Stimulated activated CD4-positive, alpha-beta T cell treated with anti-CD3 and anti-CD28 coated beads, Interleukin-1b, Interleukin-23, amount 100 ng/mL, for 48 hours (primary cell): ENCODE results near the gene TM4SF18.
"Not testable (repeated sequence)": the region's sequence is repeated elsewhere in the genome, so short reads cannot be mapped to it uniquely, and the experiment has no call there.

Experiments
- DNase-seq: peaks from one replicate; pipeline ENCODE4 v3.0.0-alpha.2; 2020

Gene TM4SF18

DNA sequence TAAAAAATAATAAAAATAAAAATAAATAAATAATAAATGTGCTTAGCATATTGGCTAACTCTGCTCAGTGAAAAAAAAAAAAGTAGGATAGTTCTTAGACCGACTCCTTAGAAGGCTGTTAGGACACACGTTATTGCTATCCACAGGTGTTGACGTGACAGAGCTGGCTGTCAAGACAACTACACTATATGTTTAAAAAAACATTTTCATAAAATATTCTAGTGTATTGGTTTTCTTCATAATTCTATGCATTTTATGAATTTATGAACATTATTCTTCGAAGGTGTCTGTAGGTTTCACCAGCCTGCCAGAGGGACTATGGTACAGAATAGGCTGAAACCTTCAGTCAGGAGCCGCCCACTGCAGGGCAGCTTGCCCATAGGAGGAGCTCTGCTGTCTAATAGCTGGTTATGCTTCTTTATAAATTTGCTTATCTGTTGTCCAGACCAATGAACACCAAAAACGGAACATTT lies 34.8 kb upstream of the TM4SF18 start:
- no peak for DNase-seq

GRCh38 chr3:149366941-149367840 lies 33.8 kb upstream of the TM4SF18 start:
- DNase-seq, result peak; percentile 33

DNA sequence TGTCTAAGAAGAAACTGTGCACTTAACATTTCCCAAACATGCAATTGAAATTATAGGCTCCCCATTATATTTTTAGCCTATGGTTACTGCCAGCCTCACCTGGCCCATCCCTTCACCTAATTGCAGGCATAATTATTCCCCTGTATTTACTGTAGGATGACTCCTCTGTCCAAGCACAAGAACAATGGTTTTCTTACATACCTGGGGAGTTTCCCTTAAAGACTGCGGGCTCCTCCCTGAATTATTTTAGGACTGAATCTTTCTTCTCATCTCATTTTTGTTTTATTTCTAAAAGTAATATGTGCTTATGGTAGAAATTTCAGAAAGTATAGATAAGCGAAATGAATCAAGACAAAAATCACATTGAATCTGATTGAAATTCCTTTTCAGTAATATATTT lies 32.6 kb upstream of the TM4SF18 start:
- no peak for DNase-seq

DNA sequence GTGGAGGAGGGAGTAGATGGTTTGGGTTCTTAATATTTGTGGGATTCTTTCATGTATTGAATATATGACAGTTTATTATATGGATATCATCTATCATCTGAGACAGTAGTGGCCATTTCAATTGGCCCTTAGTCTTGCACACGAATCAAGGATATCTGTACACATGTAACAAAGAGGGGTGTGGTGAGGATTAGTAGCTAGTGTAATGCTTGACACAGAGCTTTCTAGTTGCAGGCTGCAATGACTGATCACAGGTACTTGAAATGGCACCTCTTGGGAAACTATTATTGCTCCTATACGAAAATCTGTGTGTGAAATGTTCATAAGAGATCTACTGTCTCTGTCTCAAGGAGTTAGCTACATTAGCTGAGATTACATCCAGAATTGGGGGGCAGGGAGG lies 31.2 kb upstream of the TM4SF18 start:
- DNase-seq, result no peak

- no peak for DNase-seq
Observed at GRCh38 chr3:149363053-149363452, 29.6 kb upstream of the TM4SF18 start.

GRCh38 chr3:149362366-149362765 lies 28.9 kb upstream of the TM4SF18 start:
- DNase-seq, result no peak

GRCh38 chr3:149356630-149357029 lies 23.2 kb upstream of the TM4SF18 start:
- no peak for DNase-seq

DNA sequence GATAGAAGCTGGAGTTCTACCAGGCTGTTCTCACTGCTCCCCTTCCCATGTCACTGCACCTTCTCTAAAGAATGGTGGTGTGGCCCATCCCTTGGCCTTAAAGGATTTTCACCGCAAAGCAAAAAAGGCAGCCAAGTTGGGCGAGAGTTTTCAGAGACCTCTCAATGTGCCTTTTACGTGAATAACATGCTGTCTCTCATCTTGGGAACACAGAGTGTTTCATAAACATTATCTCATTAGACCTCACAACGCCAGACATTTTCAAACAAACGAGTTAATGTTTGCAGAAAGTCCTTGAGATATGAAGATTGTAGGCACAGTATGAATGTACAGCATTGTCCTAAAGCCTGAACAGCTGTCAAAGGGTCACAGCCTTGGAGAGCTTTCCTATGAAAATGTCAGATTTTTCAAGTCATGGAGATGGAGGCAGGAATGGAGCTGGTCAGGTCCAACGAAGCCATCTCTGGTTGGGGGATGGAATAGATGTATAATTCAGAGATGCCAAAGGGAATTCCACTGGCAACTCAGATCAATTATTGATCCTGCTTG lies 22.7 kb upstream of the TM4SF18 start:
- no peak for DNase-seq

DNA sequence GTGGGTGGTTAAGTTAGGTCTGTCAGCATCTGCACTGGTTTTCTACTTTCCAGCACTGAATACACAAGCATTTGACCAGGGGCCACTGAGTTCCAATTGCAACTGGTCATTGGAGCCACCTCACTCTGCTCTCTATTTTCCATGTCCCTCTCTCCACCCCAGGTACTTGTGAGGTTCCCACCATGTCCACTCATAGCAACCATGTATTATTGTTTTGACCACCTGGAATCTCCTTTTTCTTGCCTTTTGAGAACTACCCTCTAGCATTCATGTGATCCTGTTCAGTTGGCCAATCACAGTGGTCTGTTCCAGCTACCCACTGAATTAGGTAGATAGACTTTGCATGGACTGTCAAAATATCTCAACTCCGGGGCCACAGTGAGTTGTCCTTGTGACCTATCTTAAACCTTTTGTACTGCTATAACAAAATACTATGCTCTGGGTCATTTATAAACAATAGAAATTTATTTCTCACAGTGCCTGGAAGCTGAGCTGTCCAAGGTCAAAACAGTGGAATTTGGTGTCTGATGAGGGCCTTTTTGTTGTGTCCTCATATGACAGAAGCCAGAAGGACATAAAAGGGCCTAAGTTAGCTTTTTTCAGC lies 20.2 kb upstream of the TM4SF18 start:
- no peak for DNase-seq

DNA sequence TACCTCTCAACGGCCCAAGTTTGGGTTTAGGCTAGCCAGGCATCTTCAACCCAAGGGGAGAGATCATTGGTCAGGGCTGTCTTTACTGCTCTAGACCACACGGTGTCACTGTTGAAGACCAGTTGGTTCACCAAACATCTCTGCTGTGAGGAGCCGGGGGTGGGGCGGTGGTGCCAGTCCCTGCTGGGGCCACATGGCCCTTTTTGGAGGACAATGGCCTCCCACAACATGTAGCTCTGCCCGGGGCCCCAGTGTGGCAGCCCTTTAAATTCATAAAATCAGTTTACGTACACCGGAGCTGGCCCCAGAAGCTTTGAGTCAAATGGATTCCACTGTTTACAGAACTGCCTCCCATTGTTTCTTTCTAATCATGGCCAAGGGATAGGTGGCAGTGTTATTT lies 19.1 kb upstream of the TM4SF18 start:
- peak; percentile 27 for DNase-seq

- DNase-seq, result no peak
Observed at GRCh38 chr3:149343951-149344350, 10.5 kb upstream of the TM4SF18 start.

- no peak for DNase-seq
Observed at GRCh38 chr3:149342413-149343380, 9.3 kb upstream of the TM4SF18 start.

DNA sequence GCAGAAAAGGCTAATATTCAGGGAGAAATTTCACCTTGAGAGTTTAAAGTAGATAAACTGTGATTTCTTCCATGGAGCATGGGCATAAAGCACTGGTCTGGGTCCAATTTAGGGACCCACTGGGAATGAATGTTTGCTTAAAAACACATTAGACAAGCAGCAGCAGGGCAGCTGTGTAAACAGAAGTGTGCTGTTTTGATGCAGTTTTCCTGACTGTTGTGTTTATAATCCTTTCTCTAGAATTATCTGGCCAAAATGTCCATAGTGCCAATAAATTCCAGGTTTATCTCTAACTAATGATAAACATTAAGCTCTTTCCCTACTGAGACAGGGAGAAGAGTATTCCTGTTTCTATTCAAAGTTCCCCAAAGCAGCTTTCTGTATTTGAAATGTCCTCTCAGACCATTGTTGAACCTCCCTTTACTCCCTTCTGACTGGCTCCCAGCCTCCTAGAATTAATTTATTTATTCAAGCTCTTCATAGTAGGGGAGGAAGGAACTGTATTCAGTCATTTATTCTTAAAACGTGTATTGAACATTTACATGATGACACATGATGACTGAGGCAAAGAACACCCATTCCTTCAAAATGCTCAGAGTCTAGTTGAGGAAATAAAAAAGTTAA lies 7.0 kb upstream of the TM4SF18 start:
- DNase-seq, result no peak

DNA sequence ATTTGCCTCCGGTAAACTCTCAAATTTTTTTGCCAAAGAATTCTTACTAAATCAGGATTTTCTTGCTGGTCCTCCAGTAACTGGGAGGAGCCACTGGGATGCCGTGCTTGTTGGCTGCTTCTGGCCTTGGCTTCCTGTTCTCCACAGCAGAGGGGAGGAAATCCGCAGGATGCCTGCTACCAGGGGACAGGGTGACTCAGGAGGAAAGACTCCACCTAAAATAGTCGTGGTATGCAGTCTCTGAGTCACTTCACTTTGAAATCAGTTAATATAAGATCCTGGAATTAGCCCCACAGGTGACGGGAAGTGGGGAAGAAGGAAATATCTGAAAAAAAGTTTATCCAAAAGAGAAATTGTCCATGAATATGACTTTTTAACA lies 6.5 kb upstream of the TM4SF18 start:
- DNase-seq, result no peak

- not testable (repeated sequence) for DNase-seq
Observed at GRCh38 chr3:149337486-149337885, 4.0 kb upstream of the TM4SF18 start.

DNA sequence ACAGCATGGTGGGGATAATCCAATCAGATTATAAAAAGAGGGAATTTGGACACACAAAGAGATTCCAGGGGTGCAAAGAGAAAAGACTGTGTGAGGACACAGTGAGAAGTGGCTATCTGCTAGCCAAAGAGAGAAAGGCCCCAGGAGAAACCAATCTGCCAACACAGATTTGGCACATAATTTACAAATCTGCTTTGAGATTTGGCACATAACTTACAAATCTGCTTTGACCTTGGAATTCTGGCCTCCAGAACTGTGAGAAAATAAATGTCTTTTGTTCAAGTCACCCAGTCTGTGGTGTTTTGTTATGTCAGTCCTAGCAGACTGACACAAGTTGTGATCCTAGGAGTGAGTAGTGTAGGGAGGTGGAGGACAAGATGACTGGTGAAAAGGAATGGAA lies 3.5 kb upstream of the TM4SF18 start:
- DNase-seq, result no peak

GRCh38 chr3:149332771-149333170 lies 665 bp downstream of the TM4SF18 start:
- DNase-seq, result no peak

DNA sequence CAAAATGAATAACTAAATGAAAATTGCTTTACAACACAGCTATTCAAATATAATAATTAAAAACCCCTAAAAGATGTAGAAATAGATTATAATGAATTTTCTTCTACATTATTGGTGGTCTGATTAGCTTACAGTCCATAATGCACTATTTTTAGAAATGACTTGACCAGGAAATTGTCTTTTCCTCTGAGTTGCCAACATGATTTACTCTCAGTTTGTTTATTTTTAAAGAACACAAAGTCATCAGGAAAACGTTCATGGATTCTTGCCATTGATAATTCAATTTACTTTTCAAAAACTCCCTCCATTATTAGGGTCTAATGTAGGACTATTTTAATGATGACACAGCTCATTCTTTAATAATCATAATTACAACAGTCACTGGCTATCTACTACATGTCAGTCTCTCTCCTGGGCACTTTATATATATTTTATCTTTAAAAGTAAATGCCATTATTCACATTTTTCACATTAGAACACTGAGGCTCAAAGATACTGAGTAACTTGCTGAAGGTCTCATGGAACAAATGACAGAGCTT lies 1.1 kb downstream of the TM4SF18 start:
- DNase-seq, result no peak

DNA sequence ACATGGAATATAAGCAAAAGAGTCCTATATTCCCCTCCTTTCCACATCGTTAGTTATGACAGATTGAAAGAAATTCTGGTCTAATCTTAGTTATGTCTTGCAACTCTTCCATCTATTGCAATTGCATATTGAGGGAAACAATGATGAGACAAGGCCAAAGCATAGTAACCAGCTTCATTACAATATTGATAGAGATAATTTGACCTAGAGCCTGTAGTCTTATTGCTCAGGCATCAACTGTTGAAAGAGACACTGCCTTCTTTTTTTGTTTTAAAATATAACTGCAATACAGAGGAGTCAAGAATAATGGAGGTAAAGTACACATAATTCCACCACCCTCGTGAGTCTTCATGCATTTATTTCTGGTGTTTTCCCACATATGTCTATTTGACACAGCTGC lies 2.0 kb downstream of the TM4SF18 start:
- no peak for DNase-seq

- DNase-seq, result no peak
Observed at GRCh38 chr3:149330609-149331331, 2.7 kb downstream of the TM4SF18 start.

- no peak for DNase-seq
Observed at GRCh38 chr3:149327156-149327555, 6.3 kb downstream of the TM4SF18 start.
